Measurements from ENCODE around the gene FHIT. TPM values are rescaled to one million over a fixed set of nuclear protein-coding genes. Genes with fewer than 3 reads are reported as not detected.

FHIT gene
- total RNA-seq, 4 donors from 2014 or later = 5.0 to 15.3 (median 8.3) TPM

GRCh38 chr3:59797533-59797932 is 1453.7 kb downstream of the FHIT start:
- intact Hi-C loops (cut with DNase I; ENCODE audit: low total_unique reads) = no loop called here
- WGBS, 2 donors = 95 to 97% methylated on average over 5 of the region's 5 CpGs
- TF ChIP-seq, protein P1, sequence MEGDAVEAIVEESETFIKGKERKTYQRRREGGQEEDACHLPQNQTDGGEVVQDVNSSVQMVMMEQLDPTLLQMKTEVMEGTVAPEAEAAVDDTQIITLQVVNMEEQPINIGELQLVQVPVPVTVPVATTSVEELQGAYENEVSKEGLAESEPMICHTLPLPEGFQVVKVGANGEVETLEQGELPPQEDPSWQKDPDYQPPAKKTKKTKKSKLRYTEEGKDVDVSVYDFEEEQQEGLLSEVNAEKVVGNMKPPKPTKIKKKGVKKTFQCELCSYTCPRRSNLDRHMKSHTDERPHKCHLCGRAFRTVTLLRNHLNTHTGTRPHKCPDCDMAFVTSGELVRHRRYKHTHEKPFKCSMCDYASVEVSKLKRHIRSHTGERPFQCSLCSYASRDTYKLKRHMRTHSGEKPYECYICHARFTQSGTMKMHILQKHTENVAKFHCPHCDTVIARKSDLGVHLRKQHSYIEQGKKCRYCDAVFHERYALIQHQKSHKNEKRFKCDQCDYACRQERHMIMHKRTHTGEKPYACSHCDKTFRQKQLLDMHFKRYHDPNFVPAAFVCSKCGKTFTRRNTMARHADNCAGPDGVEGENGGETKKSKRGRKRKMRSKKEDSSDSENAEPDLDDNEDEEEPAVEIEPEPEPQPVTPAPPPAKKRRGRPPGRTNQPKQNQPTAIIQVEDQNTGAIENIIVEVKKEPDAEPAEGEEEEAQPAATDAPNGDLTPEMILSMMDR (IDR thresholded peaks at IDR 0.05) = no peak
- TF ChIP-seq POLR2A (IDR thresholded peaks at IDR 0.05) = no peak
- DNase-seq (ENCODE audit: low spot score in 2 of 2) = no peak
- H3K4me3 ChIP-seq (ENCODE audit: low read depth, poor library complexity, severe bottlenecking) = no peak overlapping the region

DNA sequence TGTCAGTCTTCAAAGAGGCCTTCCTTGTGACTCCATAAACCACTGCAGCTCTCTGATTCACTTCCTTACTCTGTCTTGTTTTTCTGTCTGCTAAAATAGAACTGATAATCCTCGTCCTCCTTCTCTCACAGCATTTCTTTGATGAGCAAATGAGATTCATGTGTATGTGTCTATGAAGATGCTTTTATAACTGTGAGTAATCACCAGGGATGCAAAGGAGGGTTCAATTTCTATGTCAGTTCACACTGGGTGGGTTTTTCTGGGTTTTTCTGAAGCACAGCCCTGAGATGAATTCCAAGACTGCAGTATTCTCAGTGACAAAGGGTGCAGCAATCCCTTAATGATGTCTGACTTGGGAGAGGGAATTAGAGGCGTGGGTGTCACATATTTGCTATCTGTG is 1454.8 kb downstream of the FHIT start:
- no peak overlapping the region for H3K4me3 ChIP-seq (ENCODE audit: low read depth, poor library complexity, severe bottlenecking)
- DNase-seq (ENCODE audit: low spot score in 2 of 2) = no peak
- 62 to 68% methylated on average over 2 of the region's 2 CpGs for WGBS, 2 donors
- intact Hi-C loops (cut with DNase I; ENCODE audit: low total_unique reads) = no loop called here
- TF ChIP-seq, protein P1 (IDR thresholded peaks at IDR 0.05) = no peak
- TF ChIP-seq POLR2A (IDR thresholded peaks at IDR 0.05) = no peak

GRCh38 chr3:59795756-59796155 is 1455.5 kb downstream of the FHIT start:
- WGBS, 2 donors = 94 to 95% methylated on average over 7 of the region's 7 CpGs
- TF ChIP-seq, protein P1 (IDR thresholded peaks at IDR 0.05) = no peak
- TF ChIP-seq POLR2A (IDR thresholded peaks at IDR 0.05) = no peak
- intact Hi-C loops (cut with DNase I; ENCODE audit: low total_unique reads) = no loop called here

GRCh38 chr3:59793976-59794375 is 1457.3 kb downstream of the FHIT start:
- intact Hi-C loops (cut with DNase I; ENCODE audit: low total_unique reads) = no loop called here
- no peak overlapping the region for H3K4me3 ChIP-seq (ENCODE audit: low read depth, poor library complexity, severe bottlenecking)
- DNase-seq (ENCODE audit: low spot score in 2 of 2) = no peak
- 84% methylated on average over 12 of the region's 12 CpGs for WGBS, 2 donors
- TF ChIP-seq, protein P1 (IDR thresholded peaks at IDR 0.05) = no peak
- no peak for TF ChIP-seq POLR2A (IDR thresholded peaks at IDR 0.05)

More at GRCh38 chr3:59795756-59796155, 1455.5 kb downstream of the FHIT start:
- DNase-seq (ENCODE audit: low spot score in 2 of 2) = no peak
- no peak overlapping the region for H3K4me3 ChIP-seq (ENCODE audit: low read depth, poor library complexity, severe bottlenecking)

DNA sequence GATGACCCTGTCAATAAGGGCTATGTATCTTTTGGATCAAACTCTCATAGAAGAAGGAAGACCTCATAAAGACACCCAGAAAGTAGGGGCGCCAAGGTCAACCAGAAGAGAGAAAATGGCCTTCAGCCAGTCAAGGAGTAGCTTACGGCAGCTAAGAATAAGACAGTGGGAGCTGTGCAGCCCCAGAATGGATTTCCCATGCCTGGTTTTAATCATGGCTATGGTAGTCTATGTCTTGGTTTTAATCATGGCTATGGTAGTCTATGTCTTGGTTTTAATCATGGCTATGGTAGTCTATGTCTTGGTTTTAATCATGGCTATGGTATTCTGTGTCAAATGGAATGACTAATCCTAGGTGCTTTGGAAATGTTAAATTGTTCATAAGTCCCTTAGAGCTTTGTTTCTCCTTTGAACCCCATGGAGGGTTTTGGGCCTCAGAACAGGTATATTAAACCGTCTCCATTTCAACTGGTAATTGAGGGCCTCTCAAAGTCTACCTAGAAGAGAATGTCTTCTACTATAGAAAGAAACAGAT is 1459.4 kb downstream of the FHIT start:
- 78 to 97% methylated on average over 3 of the region's 3 CpGs for WGBS, 2 donors
- no peak for DNase-seq (ENCODE audit: low spot score in 2 of 2)
- no peak overlapping the region for H3K4me3 ChIP-seq (ENCODE audit: low read depth, poor library complexity, severe bottlenecking)
- TF ChIP-seq, protein P1 (IDR thresholded peaks at IDR 0.05) = no peak
- TF ChIP-seq POLR2A (IDR thresholded peaks at IDR 0.05) = no peak
- intact Hi-C loops (cut with DNase I; ENCODE audit: low total_unique reads) = no loop called here

GRCh38 chr3:59790241-59790640 is 1461.0 kb downstream of the FHIT start:
- TF ChIP-seq, protein P1 (IDR thresholded peaks at IDR 0.05) = no peak
- no peak for TF ChIP-seq POLR2A (IDR thresholded peaks at IDR 0.05)
- 69 to 71% methylated on average over 1 of the region's 1 CpG for WGBS, 2 donors

More at GRCh38 chr3:59790241-59790640, 1461.0 kb downstream of the FHIT start:
- intact Hi-C loops (cut with DNase I; ENCODE audit: low total_unique reads) = no loop called here
- DNase-seq (ENCODE audit: low spot score in 2 of 2) = no peak
- H3K4me3 ChIP-seq (ENCODE audit: low read depth, poor library complexity, severe bottlenecking) = no peak overlapping the region
